GM23248 (cell line): ENCODE results near the gene FILIP1L. TPM values are rescaled to one million over a fixed set of nuclear protein-coding genes. Genes with fewer than 3 reads are reported as not detected.

Source experiments
- DNase-seq: peaks from one replicate; pipeline ENCODE4 v3.0.0-alpha.2; 2015
- H2AFZ ChIP-seq: fragments of 200-600 bp; sonication (generic); 2 replicates; pipeline ENCODE4 v1.6.1; 2016; ENCODE audit warnings: antibody characterized with exemption
- H3F3A ChIP-seq: fragments of 200-600 bp; sonication (generic); 2 replicates; pipeline ENCODE4 v1.6.1; 2016; ENCODE audit warnings: mild to moderate bottlenecking, antibody characterized with exemption, mixed run types; ENCODE audit not compliant: insufficient read depth
- H3K27ac ChIP-seq: fragments of 200-600 bp; sonication (generic); 2 replicates; pipeline ENCODE4 v1.5.1; 2016; ENCODE audit warnings: mild to moderate bottlenecking
- H3K27me3 ChIP-seq: fragments of 200-600 bp; sonication (generic); replicated peaks from 2 replicates; pipeline ENCODE4 v1.6.1; 2016; ENCODE audit warnings: mild to moderate bottlenecking; ENCODE audit not compliant: insufficient read depth
- H3K36me3 ChIP-seq: fragments of 200-600 bp; sonication (generic); 2 replicates; pipeline ENCODE4 v1.6.1; 2016; ENCODE audit warnings: low read depth, mild to moderate bottlenecking
- H3K4me1 ChIP-seq: fragments of 200-600 bp; sonication (generic); 2 replicates; pipeline ENCODE4 v1.6.1; 2016; ENCODE audit warnings: mild to moderate bottlenecking; ENCODE audit not compliant: insufficient read depth
- H3K4me2 ChIP-seq: fragments of 200-600 bp; sonication (generic); one replicate; pipeline ENCODE4 v1.6.1; 2016; ENCODE audit warnings: mild to moderate bottlenecking; ENCODE audit not compliant: unreplicated experiment
- H3K4me3 ChIP-seq: fragments of 200-600 bp; sonication (generic); 2 replicates; pipeline ENCODE4 v1.5.1; 2016; ENCODE audit warnings: mild to moderate bottlenecking
- H3K79me2 ChIP-seq: fragments of 200-600 bp; sonication (generic); 2 replicates; pipeline ENCODE4 v1.6.1; 2016; ENCODE audit warnings: mild to moderate bottlenecking; ENCODE audit not compliant: insufficient read depth
- H3K9ac ChIP-seq: fragments of 200-600 bp; sonication (generic); 2 replicates; pipeline ENCODE4 v1.6.1; 2016; ENCODE audit warnings: mild to moderate bottlenecking
- H3K9me2 ChIP-seq: fragments of 200-600 bp; sonication (generic); 2 replicates; pipeline ENCODE4 v1.6.1; 2016; ENCODE audit warnings: mixed run types, mild to moderate bottlenecking, moderate library complexity; ENCODE audit not compliant: insufficient read depth
- H3K9me3 ChIP-seq: fragments of 200-600 bp; sonication (generic); one replicate; pipeline ENCODE4 v1.6.1; 2017; ENCODE audit warnings: low read depth
- H4K20me1 ChIP-seq: fragments of 200-600 bp; sonication (generic); 2 replicates; pipeline ENCODE4 v1.6.0; 2016; ENCODE audit not compliant: insufficient read depth
- EZH2 ChIP-seq: fragments of 200-600 bp; sonication (generic); IDR thresholded peaks from 2 replicates; pipeline ENCODE4 v1.6.1; 2018; ENCODE audit warnings: antibody characterized with exemption, mild to moderate bottlenecking; ENCODE audit not compliant: insufficient read depth, poor library complexity, severe bottlenecking
- EZH2phosphoT487 ChIP-seq: fragments of 200-600 bp; sonication (generic); IDR thresholded peaks from 2 replicates; pipeline ENCODE4 v1.6.1; 2018; ENCODE audit warnings: antibody characterized with exemption, moderate library complexity, mild to moderate bottlenecking, low read depth; ENCODE audit not compliant: insufficient read depth
- WGBS, 2 experiments: methylation state at CpG; one replicate each; pipeline ENCODE4 v1.1.6; 2015 to 2017; ENCODE audit warnings: low lambda C conversion rate in 2 of 2, low coverage in 1 of 2; ENCODE audit errors: missing lambda C conversion rate in 2 of 2; 5-methylcytosine and 5-hydroxymethylcytosine counted together
- in situ Hi-C: fragments of 300-500 bp; cut with MboI; formaldehyde crosslinking; loops from 2 replicates; pipeline ENCODE4 v1.15.0; 2020
- polyA plus RNA-seq: library from polyadenylated mRNA; unstranded; fragments of >200 nt; fragmentation: Nextera tagmentation; extraction: Ambion mirVana; gene quantifications from 2 replicates; pipeline ENCODE4 v1.2.1, GENCODE V29; 2016
- total RNA-seq: library from RNA; depleted of rRNA; stranded (reverse); fragments of >200 nt; shearing (Covaris generic); gene quantifications from 2 replicates; pipeline ENCODE4 v1.2.3, GENCODE V29; 2014

The FILIP1L gene
- total and polyA plus RNA-seq, 2 experiments from 2014 or later = 45.0 to 66.3 TPM

GRCh38 chr3:99854756-99855298 lies 259.5 kb downstream of the FILIP1L start:
- Histone ChIP-seq H3K9ac (no peak overlapping the region), H4K20me1 (no peaks in the 10 kb centered on the region), H3K4me3 (no peak overlapping the region), H3K4me1 (peaks cover 67% of the 10 kb centered on the region), H3K27me3 (no peaks in the 10 kb centered on the region), H3K9me2 (no peaks in the 10 kb centered on the region), H2AFZ (no peak overlapping the region), H3K4me2 (no peak overlapping the region), H3K9me3 (no peaks in the 10 kb centered on the region), H3K79me2 (peaks cover 97% of the 10 kb centered on the region), H3K27ac (no peak overlapping the region), H3K36me3 (peaks cover 37% of the 10 kb centered on the region), H3F3A (peaks cover 67% of the 10 kb centered on the region)
- TF ChIP-seq EZH2phosphoT487 (no peak), EZH2 (no peak)
- in situ Hi-C loops = no loop called here
- WGBS, 2 experiments = 74 to 100% methylated on average over 1 of the region's 1 CpG
- no peak for DNase-seq

GRCh38 chr3:99852851-99853250 lies 261.4 kb downstream of the FILIP1L start:
- Histone ChIP-seq H3K27ac (no peak overlapping the region), H3K27me3 (no peaks in the 10 kb centered on the region), H3K9ac (no peak overlapping the region), H3K36me3 (peaks cover 49% of the 10 kb centered on the region), H3K9me3 (no peaks in the 10 kb centered on the region), H2AFZ (no peak overlapping the region), H3K79me2 (peaks cover 99% of the 10 kb centered on the region), H3K4me2 (no peak overlapping the region), H3K4me3 (no peak overlapping the region), H3K9me2 (no peaks in the 10 kb centered on the region), H3F3A (peaks cover 74% of the 10 kb centered on the region), H4K20me1 (no peaks in the 10 kb centered on the region), H3K4me1 (peaks cover 48% of the 10 kb centered on the region)
- TF ChIP-seq EZH2phosphoT487 = no peak
- no peak for TF ChIP-seq EZH2
- 58 to 72% methylated on average over 1 of the region's 1 CpG for WGBS, 2 experiments
- peak; percentile 33 for DNase-seq
- in situ Hi-C loops = no loop called here

- no peak overlapping the region for H3K4me3 ChIP-seq
- no peaks in the 10 kb centered on the region for H3K9me3 ChIP-seq
- peaks cover 47% of the 10 kb centered on the region for H3K4me1 ChIP-seq
- H2AFZ ChIP-seq = no peak overlapping the region
- no peak overlapping the region for H3K4me2 ChIP-seq
- no peak for TF ChIP-seq EZH2
- no peak for TF ChIP-seq EZH2phosphoT487
- H3K36me3 ChIP-seq = peaks cover 40% of the 10 kb centered on the region
- H4K20me1 ChIP-seq = no peaks in the 10 kb centered on the region
- WGBS, 2 experiments = 97 to 98% methylated on average over 1 of the region's 1 CpG
- H3K27ac ChIP-seq = no peak overlapping the region
- H3K27me3 ChIP-seq = no peaks in the 10 kb centered on the region
- H3F3A ChIP-seq = peaks cover 78% of the 10 kb centered on the region
- H3K9ac ChIP-seq = no peak overlapping the region
- H3K9me2 ChIP-seq = no peaks in the 10 kb centered on the region
- DNase-seq = no peak
- H3K79me2 ChIP-seq = peaks cover 99% of the 10 kb centered on the region
- in situ Hi-C loops = no loop called here
Observed at GRCh38 chr3:99851955-99852354, 262.3 kb downstream of the FILIP1L start.

GRCh38 chr3:99850608-99851007 lies 263.7 kb downstream of the FILIP1L start:
- Histone ChIP-seq H3K27me3 (no peaks in the 10 kb centered on the region), H4K20me1 (no peaks in the 10 kb centered on the region), H3F3A (peaks cover 79% of the 10 kb centered on the region), H3K9me2 (no peaks in the 10 kb centered on the region), H2AFZ (no peak overlapping the region), H3K4me2 (no peak overlapping the region), H3K4me1 (peaks cover 46% of the 10 kb centered on the region), H3K9ac (no peak overlapping the region), H3K4me3 (no peak overlapping the region), H3K36me3 (peaks cover 37% of the 10 kb centered on the region), H3K27ac (no peak overlapping the region), H3K79me2 (peaks cover 93% of the 10 kb centered on the region), H3K9me3 (no peaks in the 10 kb centered on the region)
- in situ Hi-C loops = no loop called here
- 98 to 99% methylated on average over 6 of the region's 6 CpGs for WGBS, 2 experiments
- no peak for DNase-seq
- TF ChIP-seq EZH2 (no peak), EZH2phosphoT487 (no peak)
